A549 (cell line): ENCODE data around the gene ERLIN1. TPM values are rescaled to one million over a fixed set of nuclear protein-coding genes. Genes with fewer than 3 reads are reported as not detected.

Experiments
- ATAC-seq, 2 experiments: fragments of 200-7000 bp in 1 of 2; fragments of >200 bp in 1 of 2; cut with Nextera tagmentation in 1 of 2; cut with Tn5 transposase in 1 of 2; 3 replicates each; pipeline versions ENCODE4 v1.8.0 to v1.9.1; 2018 to 2020; ENCODE audit warnings: mild to moderate bottlenecking in 1 of 2, moderate library complexity in 1 of 2
- CTCF ChIA-PET: fragments of 300-600 bp; sonication (Branson Sonifier 250); formaldehyde crosslinking; extraction: SDS; loops from one replicate; lab custom pipeline; 2021; ENCODE audit warnings: antibody characterized with exemption, inconsistent platforms; lab: Yijun Ruan, JAX
- POLR2A ChIA-PET: fragments of 350-600 bp; formaldehyde crosslinking; extraction: SDS; loops from one replicate; lab custom pipeline; 2021; ENCODE audit warnings: antibody characterized with exemption, inconsistent platforms; lab: Yijun Ruan, JAX
- DNase-seq, 2 experiments: peaks; one replicate each; pipeline versions ENCODE4 v3.0.0 to v3.0.0-alpha.2; 2011 to 2016; ENCODE audit warnings: low read depth in 1 of 2, low spot score in 1 of 2
- FAIRE-seq: peaks from 2 replicates; lab custom pipeline; 2011; peaks lifted over from hg19 to GRCh38; lab: Jason Lieb, UNC
- H3K27ac ChIP-seq, 2 experiments: fragments of >200 bp; sonication (Bioruptor Twin); formaldehyde crosslinking; 3 replicates each; pipeline ENCODE4 v1.5.1; 2016 to 2017
- H3K4me1 ChIP-seq: fragments of >200 bp; sonication (Bioruptor Twin); formaldehyde crosslinking; 3 replicates; pipeline ENCODE4 v1.6.1; 2016
- H3K4me2 ChIP-seq: fragments of >200 bp; sonication (Bioruptor Twin); formaldehyde crosslinking; 3 replicates; pipeline ENCODE4 v1.6.1; 2016
- H3K4me3 ChIP-seq: fragments of >200 bp; sonication (Bioruptor Twin); formaldehyde crosslinking; 3 replicates; pipeline ENCODE4 v1.5.1; 2016
- H3K9me3 ChIP-seq: fragments of >200 bp; sonication (Bioruptor Twin); formaldehyde crosslinking; 3 replicates; pipeline ENCODE4 v1.6.1; 2016
- ATOH8 ChIP-seq: fragments of 250-450 bp; sonication (Bioruptor Pico); IDR thresholded peaks from 2 replicates; pipeline ENCODE4 v1.5.0; 2020; ENCODE audit warnings: low read depth, mild to moderate bottlenecking, moderate library complexity
- BHLHE40 ChIP-seq: IDR thresholded peaks from 2 replicates; pipeline ENCODE4 v1.6.1; 2012; ENCODE audit warnings: low read depth, low read length, inconsistent platforms
- CBX2 ChIP-seq: fragments of 200-600 bp; sonication (generic); IDR thresholded peaks from 2 replicates; pipeline ENCODE4 v1.6.1; 2016; ENCODE audit warnings: low read depth, mild to moderate bottlenecking, borderline replicate concordance
- CBX8 ChIP-seq: fragments of 200-600 bp; sonication (generic); IDR thresholded peaks from 2 replicates; pipeline ENCODE4 v1.6.1; 2016
- CHD4 ChIP-seq: fragments of 200-600 bp; sonication (generic); IDR thresholded peaks from 2 replicates; pipeline ENCODE4 v1.6.1; 2016; ENCODE audit warnings: antibody characterized with exemption, mild to moderate bottlenecking, borderline replicate concordance
- E2F6 ChIP-seq: IDR thresholded peaks from 2 replicates; pipeline ENCODE4 v1.6.1; 2012; ENCODE audit warnings: low read depth, borderline replicate concordance
- EHMT2 ChIP-seq: fragments of 200-600 bp; sonication (generic); IDR thresholded peaks from 2 replicates; pipeline ENCODE4 v1.6.1; 2016; ENCODE audit warnings: antibody characterized with exemption, low read depth, mild to moderate bottlenecking, moderate library complexity
- ELK1 ChIP-seq: fragments of 150-350 bp; IDR thresholded peaks from 2 replicates; pipeline ENCODE4 v1.6.1; 2014; ENCODE audit warnings: low read depth, mild to moderate bottlenecking, low read length
- FOXS1 ChIP-seq: fragments of 250-450 bp; sonication (Bioruptor Pico); IDR thresholded peaks from 2 replicates; pipeline ENCODE4 v1.5.0; 2020; ENCODE audit warnings: mild to moderate bottlenecking, moderate library complexity
- HDAC2 ChIP-seq: fragments of 200-600 bp; sonication (generic); IDR thresholded peaks from 2 replicates; pipeline ENCODE4 v1.6.1; 2016
- HMGXB4 ChIP-seq: fragments of 250-450 bp; sonication (Bioruptor Pico); IDR thresholded peaks from 2 replicates; pipeline ENCODE4 v1.5.0; 2021; ENCODE audit warnings: mild to moderate bottlenecking, moderate library complexity, borderline replicate concordance
- HOXB13 ChIP-seq: fragments of 250-450 bp; sonication (Bioruptor Pico); IDR thresholded peaks from 2 replicates; pipeline ENCODE4 v1.5.0; 2020; ENCODE audit warnings: low read depth, mild to moderate bottlenecking, moderate library complexity
- HOXB5 ChIP-seq: fragments of 250-450 bp; sonication (Bioruptor Pico); IDR thresholded peaks from 2 replicates; pipeline ENCODE4 v1.5.0; 2020; ENCODE audit warnings: mild to moderate bottlenecking, moderate library complexity
- KDM1A ChIP-seq: fragments of 200-600 bp; sonication (generic); IDR thresholded peaks from 2 replicates; pipeline ENCODE4 v1.6.1; 2016; ENCODE audit warnings: low read depth, mild to moderate bottlenecking
- KDM5A ChIP-seq: fragments of 200-600 bp; sonication (generic); IDR thresholded peaks from 2 replicates; pipeline ENCODE4 v1.6.1; 2016; ENCODE audit warnings: antibody characterized with exemption, mild to moderate bottlenecking
- MAZ ChIP-seq: fragments of 150-350 bp; IDR thresholded peaks from 2 replicates; pipeline ENCODE4 v1.6.1; 2014; ENCODE audit warnings: antibody characterized with exemption, low read depth, low read length, borderline replicate concordance
- NPAS2 ChIP-seq: fragments of 250-450 bp; sonication (Bioruptor Pico); IDR thresholded peaks from 2 replicates; pipeline ENCODE4 v1.8.0; 2022; ENCODE audit warnings: mild to moderate bottlenecking, moderate library complexity, borderline replicate concordance
- NR3C1 ChIP-seq: fragments of >200 bp; sonication (Bioruptor Twin); formaldehyde crosslinking; IDR thresholded peaks from 3 replicates; pipeline ENCODE4 v1.6.1; 2017
- PHF8 ChIP-seq: fragments of 200-600 bp; sonication (generic); IDR thresholded peaks from 2 replicates; pipeline ENCODE4 v1.6.1; 2016; ENCODE audit warnings: low read depth, mild to moderate bottlenecking, antibody characterized with exemption, moderate library complexity, borderline replicate concordance
- POLR2AphosphoS2 ChIP-seq: conservative IDR thresholded peaks from 2 replicates; pipeline ENCODE4 v1.6.1; 2012; ENCODE audit warnings: low read length, improper control_type of control experiment, inconsistent platforms
- RFX5 ChIP-seq: fragments of 450-650 bp; IDR thresholded peaks from 2 replicates; pipeline ENCODE4 v1.7.1; 2014; ENCODE audit warnings: antibody characterized with exemption, mild to moderate bottlenecking, moderate library complexity
- TFCP2L1 ChIP-seq: fragments of 250-450 bp; sonication (Bioruptor Pico); IDR thresholded peaks from 2 replicates; pipeline ENCODE4 v1.5.0; 2021; ENCODE audit warnings: mild to moderate bottlenecking
- TP53 ChIP-seq: fragments of 250-450 bp; sonication (Bioruptor Pico); IDR thresholded peaks from 2 replicates; pipeline ENCODE4 v1.5.0; 2021; ENCODE audit warnings: mild to moderate bottlenecking, moderate library complexity
- ZFP36 ChIP-seq: fragments of 450-650 bp; IDR thresholded peaks from 2 replicates; pipeline ENCODE4 v1.6.1; 2014; ENCODE audit warnings: borderline replicate concordance; ENCODE audit not compliant: partially characterized antibody
- WGBS: methylation state at CpG from one replicate; pipeline ENCODE4 v1.1.6; 2017; ENCODE audit errors: missing lambda C conversion rate; 5-methylcytosine and 5-hydroxymethylcytosine counted together
- polyA plus RNA-seq, 4 experiments: library from polyadenylated mRNA; depleted of rRNA in 3 of 4; stranded (reverse); fragments of >200 nt; fragmentation: RNase III in 1 of 4; extraction: RNeasy Plus Mini Kit Qiagen cat#74134 plus additional on column Dnase treatment in 1 of 4; gene quantifications; 2 replicates in 3 of 4; 3 replicates in 1 of 4; pipeline ENCODE4 v1.2.3, GENCODE V29; 2011 to 2017

Gene ERLIN1
- polyA plus RNA-seq, 2 of the 4 experiments (the other 2 are of a cell fraction), result 62.8 to 78.4 TPM

DNA sequence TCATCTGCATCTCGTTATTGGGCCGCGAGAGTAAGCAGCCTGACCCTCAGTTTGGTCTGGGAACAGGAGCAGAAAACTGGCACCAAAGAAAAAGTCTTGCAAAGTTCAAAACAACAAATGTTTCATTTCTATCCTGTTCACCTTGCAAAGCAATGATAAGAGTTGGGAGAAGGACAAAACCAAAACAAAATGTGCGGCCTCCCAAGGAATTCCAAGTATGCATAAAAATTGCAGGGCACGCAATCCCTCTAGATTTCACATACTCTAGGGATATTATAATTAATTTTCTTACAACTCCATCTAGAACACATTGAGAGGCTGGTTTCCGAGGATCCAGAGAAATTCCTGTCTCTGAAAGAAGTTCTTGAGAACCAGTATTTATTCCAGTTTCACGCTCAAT, 23.5 kb upstream of the ERLIN1 start (continued):
- TF ChIP-seq NPAS2 (no peak), TP53 (CRISPR knock-in tag) (no peak), FOXS1 (no peak), MAZ (no peak), BHLHE40 (no peak)

GRCh38 chr10:100208276-100208675, 22.4 kb upstream of the ERLIN1 start:
- DNase-seq, result no peak
- ChIA-PET POLR2A (no interaction called here), CTCF (no interaction called here)
- TF ChIP-seq NR3C1, result no peak
- no peak for TF ChIP-seq HOXB13 (CRISPR knock-in tag)
- no peak for TF ChIP-seq HDAC2
- no peak for TF ChIP-seq EHMT2
- TF ChIP-seq KDM1A, result no peak
- TF ChIP-seq RFX5, result no peak
- no peak for TF ChIP-seq E2F6
- no peak for TF ChIP-seq ATOH8 (CRISPR knock-in tag)
- no peak for TF ChIP-seq HMGXB4 (CRISPR knock-in tag)
- no peak for TF ChIP-seq CBX2
- TF ChIP-seq ELK1, result no peak
- no peak for TF ChIP-seq NPAS2
- TF ChIP-seq PHF8, result no peak
- TF ChIP-seq HOXB5 (CRISPR knock-in tag), result no peak
- no peak for TF ChIP-seq KDM5A
- TF ChIP-seq POLR2AphosphoS2, result no peak
- no peak for TF ChIP-seq TFCP2L1 (CRISPR knock-in tag)
- no peak for TF ChIP-seq CBX8
- no peak for TF ChIP-seq CHD4
- H3K27ac ChIP-seq, result no peak overlapping the region
- no peaks in the 10 kb centered on the region for H3K9me3 ChIP-seq
- H3K4me2 ChIP-seq, result no peak overlapping the region
- 93% methylated on average over 9 of the region's 9 CpGs for WGBS
- ATAC-seq, result no peak
- no peaks in the 10 kb centered on the region for H3K4me1 ChIP-seq
- no peak for FAIRE-seq
- H3K4me3 ChIP-seq, result no peak overlapping the region

- POLR2A ChIA-PET, result no interaction called here
- FAIRE-seq (no peak), ATAC-seq (no peak), DNase-seq (no peak)
- WGBS, result 97% methylated on average over 2 of the region's 2 CpGs
- Histone ChIP-seq H3K4me3 (no peak overlapping the region), H3K4me1 (no peaks in the 10 kb centered on the region), H3K27ac (no peak overlapping the region), H3K4me2 (no peak overlapping the region), H3K9me3 (no peaks in the 10 kb centered on the region)
- CTCF ChIA-PET, result interaction anchor here (1.4 kb wide), 1 partner anchor 21 kb away, joined by 3 read pairs; no protein-coding TSS in a partner anchor
- TF ChIP-seq ZFP36, result no peak
These were observed 18.5 kb upstream of the ERLIN1 start for GRCh38 chr10:100204370-100204769.
